DMS 273 (cell line): Measurements from ENCODE around the gene KPNA5.

Experiments
- DNase-seq: peaks from one replicate; lab custom pipeline; 2025; ENCODE audit not compliant: unreplicated experiment; lab: John Stamatoyannopoulos, UW

KPNA5 gene

GRCh38 chr6:116783852-116784251 lies 102.8 kb downstream of the KPNA5 start:
- no peak for DNase-seq
